HG03064 (cell line): ENCODE results near the gene CCNL2.
"Not testable (repeated sequence)": the region's sequence is repeated elsewhere in the genome, so short reads cannot be mapped to it uniquely, and the experiment has no call there.

Experiments used
- ATAC-seq: cut with Tn5 transposase; IDR thresholded peaks from one replicate; pipeline ENCODE4 v1.9.1; 2021; ENCODE audit warnings: low read depth; ENCODE audit not compliant: unreplicated experiment

CCNL2 gene

DNA sequence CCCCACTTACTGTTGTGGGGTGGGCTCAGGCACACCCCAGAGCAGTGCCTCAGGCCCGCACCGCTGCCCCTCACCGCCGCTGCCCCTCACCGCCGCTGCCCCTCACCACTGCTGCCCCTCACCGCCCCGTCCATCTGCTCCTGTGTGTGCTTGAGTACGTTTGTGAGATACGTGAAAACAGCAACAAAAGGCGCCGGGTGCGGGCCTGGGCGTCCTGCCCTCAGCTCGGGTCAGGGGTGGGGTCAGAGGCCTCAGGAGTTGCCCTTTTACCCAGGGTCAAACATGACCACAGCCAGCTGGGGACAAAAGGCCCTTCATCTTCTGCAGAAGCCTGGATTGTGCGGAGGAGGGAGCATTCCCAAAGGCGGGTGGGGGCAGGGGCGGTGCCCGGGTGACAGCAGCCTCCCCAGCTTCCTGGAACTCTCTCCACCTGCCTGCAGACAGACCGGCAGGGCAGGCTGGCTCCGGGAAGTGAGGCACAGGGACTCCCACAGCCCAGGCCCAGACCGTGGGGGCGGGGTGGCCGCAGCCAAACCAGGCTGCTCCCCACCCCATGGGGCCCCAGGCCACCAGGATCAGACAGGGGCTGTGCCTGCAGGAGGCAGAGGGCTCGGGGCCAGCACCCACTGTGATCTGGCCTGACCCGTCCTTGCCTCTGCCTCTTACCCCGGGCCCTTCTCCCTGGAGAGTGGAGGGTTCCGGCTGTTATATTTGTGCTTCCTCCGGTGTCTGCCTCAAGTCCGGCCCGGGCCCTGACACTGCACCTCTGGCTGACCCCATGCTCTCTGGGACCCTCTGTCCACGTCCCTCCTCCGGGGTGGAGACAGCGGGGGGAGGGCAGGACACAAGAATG is 34.0 kb upstream of the CCNL2 start:
- ATAC-seq: no peak

GRCh38 chr1:1432274-1432950 is 33.3 kb upstream of the CCNL2 start:
- no peak for ATAC-seq

- no peak for ATAC-seq
Measured at GRCh38 chr1:1431845-1432273, 32.7 kb upstream of the CCNL2 start.

GRCh38 chr1:1430992-1431844 is 32.1 kb upstream of the CCNL2 start:
- ATAC-seq: no peak

DNA sequence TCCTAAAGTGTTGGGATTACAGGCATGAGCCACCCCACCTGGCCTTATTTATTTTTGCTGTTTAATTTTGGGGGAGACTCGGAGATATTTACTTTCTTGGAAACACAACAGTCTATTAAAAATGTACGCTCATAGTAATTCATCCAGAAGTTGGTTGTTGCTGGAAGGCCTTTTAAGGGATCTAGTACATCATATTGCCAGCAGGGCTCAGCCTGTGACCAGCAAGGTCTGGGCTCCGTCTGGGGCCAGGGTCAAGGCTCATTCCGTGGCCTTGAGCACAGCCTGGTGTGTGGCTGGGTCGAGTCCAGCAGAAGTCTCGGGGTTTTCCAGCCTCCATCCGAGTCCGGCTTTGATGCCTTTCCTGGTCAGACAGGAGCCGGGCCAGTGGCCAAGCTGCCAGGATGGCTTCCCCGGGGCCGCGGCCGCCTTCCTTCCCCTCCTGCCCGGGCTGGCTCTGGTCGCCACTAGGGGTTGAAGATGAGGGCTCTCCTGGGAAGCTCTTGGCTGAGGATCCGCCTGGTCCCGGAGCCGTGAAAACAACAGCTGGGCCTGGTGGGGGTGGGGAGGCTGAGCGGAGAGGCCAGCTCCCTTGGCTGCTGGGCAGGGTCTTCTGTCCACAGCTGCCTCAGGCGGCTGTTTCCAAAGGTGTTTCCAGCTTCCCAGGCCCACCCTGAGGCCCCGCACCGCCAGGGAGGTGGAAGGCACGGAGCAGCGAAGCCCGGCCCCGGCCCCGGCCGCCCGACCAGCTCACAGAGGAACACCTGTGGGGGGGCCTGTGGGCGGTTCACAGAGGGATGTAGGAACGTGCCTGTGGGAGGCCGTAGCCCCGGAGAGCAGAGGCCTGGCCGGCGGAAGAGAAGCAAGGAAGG is 31.2 kb upstream of the CCNL2 start:
- no peak for ATAC-seq

GRCh38 chr1:1429671-1430073 is 30.5 kb upstream of the CCNL2 start:
- no peak for ATAC-seq

DNA sequence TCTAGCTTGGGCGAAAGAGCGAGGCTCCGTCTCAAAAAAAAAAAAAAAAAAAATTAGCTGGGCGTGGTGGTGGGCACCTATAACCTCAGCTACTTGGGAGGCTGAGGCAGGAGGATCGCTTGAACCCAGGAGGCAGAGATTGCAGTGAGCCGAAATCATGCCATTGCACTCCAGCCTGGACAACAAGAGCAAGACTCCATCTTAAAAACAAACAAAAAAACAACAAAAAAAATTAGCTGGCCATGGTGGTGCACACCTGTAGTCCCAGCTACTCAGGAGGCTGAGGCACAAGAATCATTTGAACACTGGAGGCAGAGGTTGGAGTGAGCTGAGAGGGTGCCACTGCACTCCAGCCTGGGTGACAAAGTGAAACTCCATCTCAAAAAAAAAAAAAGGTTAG is 29.8 kb upstream of the CCNL2 start:
- not testable (repeated sequence) for ATAC-seq

- no peak for ATAC-seq
Measured at GRCh38 chr1:1428174-1428573, 29.0 kb upstream of the CCNL2 start.

DNA sequence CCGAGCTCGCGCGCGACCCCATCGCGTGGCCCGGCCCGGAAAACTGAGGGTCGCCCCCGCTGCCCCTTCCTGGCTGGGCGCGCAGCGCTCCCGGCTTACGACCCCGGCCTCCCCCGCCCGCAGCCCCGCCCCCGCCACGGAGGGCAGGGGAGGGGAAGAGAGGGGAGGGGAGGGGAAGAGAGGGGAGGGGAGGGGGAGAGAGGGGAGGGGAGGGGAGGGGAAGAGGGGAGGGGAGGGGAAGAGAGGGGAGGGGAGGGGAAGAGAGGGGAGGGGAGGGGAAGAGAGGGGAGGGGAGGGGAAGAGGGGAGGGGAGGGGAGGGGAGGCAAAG is 28.6 kb upstream of the CCNL2 start:
- no peak for ATAC-seq

GRCh38 chr1:1427106-1427819 is 28.1 kb upstream of the CCNL2 start:
- ATAC-seq: no peak

GRCh38 chr1:1426496-1427105 is 27.5 kb upstream of the CCNL2 start:
- ATAC-seq: no peak

- no peak for ATAC-seq
Measured at GRCh38 chr1:1425753-1426495, 26.8 kb upstream of the CCNL2 start.

DNA sequence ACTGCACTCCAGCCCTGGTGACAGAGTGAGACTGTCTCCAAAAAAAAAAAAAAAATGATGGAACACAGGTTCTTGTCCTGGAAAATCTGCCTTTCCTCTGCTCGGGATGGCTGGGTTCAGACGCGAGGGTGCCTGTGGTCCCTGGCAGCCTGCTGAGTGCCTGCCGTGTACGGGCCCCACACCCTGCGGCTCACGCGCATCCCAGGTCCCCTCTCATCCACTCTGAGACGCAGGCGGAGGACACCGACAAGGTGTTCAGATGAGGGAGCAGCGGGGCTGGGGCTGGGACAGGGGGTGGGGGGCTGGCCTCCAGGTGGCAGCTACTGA is 26.3 kb upstream of the CCNL2 start:
- ATAC-seq: no peak

GRCh38 chr1:1424707-1425106 is 25.6 kb upstream of the CCNL2 start:
- ATAC-seq: no peak

GRCh38 chr1:1423245-1423597 is 24.1 kb upstream of the CCNL2 start:
- no peak for ATAC-seq

DNA sequence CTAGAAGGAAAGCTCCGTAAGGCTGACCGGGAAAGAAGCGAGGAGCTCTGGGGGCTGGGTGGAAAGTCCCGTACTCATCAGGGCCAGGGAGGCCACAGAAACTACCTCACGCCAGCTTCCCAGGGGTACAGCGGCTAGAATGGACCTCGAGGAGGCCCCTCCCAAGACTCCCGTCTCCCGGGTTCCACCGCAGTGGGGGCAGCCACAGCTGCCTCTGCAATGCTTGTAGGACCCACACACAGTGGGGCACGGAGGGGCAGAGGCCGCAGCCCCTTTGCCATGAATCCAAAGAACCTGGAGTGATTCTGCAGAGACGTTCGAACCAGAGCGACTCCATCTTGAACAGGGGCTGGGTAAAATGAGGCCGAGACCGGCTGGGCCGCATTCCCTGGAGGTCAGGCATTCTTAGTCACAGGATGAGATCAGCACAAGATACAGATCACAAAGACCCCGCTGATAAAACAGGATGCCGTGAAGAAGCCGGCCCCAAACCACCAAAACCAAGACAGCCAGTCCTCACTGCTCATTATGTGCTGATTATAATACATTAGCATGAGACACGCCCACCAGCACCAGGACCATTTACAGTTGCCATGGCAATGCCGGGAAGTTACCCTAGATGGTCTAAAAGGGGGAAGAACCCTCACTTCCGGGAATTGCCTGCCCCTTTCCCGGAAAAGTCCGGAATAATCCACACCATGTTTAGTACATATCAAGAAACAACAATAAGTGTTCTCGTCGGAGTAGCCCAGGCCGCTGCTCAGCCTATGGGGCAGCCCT is 23.5 kb upstream of the CCNL2 start:
- no peak for ATAC-seq

DNA sequence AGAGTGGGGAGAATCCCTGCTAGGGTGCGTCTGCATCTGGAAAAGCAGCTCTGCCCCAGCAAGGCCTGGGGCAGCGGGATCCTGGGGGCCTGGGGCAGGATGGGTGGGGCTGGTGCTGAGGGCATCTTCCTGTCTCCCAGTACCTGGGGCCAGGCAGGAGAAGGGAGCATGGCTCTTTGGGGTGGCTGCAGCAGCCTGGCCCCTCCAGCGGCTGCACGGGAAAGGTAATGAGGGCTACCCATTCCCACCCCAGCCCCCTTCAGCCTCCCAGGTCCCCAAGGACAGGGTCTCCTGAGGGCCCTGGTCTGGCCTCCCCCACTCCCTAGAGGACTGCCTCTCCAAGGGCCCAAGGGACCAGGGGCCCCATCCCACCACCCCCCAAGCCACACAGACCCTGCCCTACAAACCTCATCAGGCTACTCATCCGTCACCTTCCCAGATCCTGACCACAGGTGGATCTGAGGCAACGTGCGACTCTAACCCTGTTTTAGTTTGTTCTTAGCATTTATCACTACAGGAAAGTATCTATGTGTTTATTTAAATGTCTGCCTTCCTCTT is 22.9 kb upstream of the CCNL2 start:
- no peak for ATAC-seq
